B cell (primary cell): ENCODE data around the gene RASSF9. TPM values are rescaled to one million over a fixed set of nuclear protein-coding genes. Genes with fewer than 3 reads are reported as not detected.

Experiments used
- ATAC-seq: fragments of 200-7000 bp; cut with Tn5 transposase; one replicate; pipeline ENCODE4 v1.10.0; 2021; ENCODE audit warnings: low read depth, mild to moderate bottlenecking, moderate number of reproducible peaks, moderate library complexity
- CTCF ChIA-PET: fragments of 350-600 bp; sonication (Branson Sonifier 250); formaldehyde crosslinking; loops from one replicate; lab custom pipeline; 2021; ENCODE audit warnings: antibody characterized with exemption, inconsistent platforms; lab: Charles Lee
- POLR2A ChIA-PET: fragments of 350-600 bp; sonication (Branson Sonifier 250); formaldehyde crosslinking; loops from one replicate; lab custom pipeline; 2021; ENCODE audit warnings: antibody characterized with exemption; lab: Charles Lee
- DNase-seq: peaks from one replicate; pipeline ENCODE4 v3.0.0; 2013
- H2AFZ ChIP-seq: 2 replicates; pipeline ENCODE4 v1.6.1; 2012; ENCODE audit warnings: mild to moderate bottlenecking, low read depth, low read length; ENCODE audit not compliant: insufficient read depth, poor library complexity, severe bottlenecking
- H3K27ac ChIP-seq, 2 donors: 1 replicate in 1 of 2; 2 replicates in 1 of 2; pipeline ENCODE4 v1.5.1; 2012 to 2013; ENCODE audit warnings: low read length in 2 of 2, mild to moderate bottlenecking in 2 of 2, moderate library complexity in 1 of 2
- H3K27me3 ChIP-seq, 4 experiments: fragments of 200-600 bp in 1 of 4; sonication (generic) in 1 of 4; replicated peaks in 1 of 4; 1 replicate in 2 of 4; 2 replicates in 2 of 4; pipeline versions ENCODE4 v1.6.1 to v1.7.0; 2013 to 2016; ENCODE audit warnings: low read length in 3 of 4, mild to moderate bottlenecking in 2 of 4, mixed read lengths in 1 of 4, moderate library complexity in 1 of 4; ENCODE audit not compliant: insufficient read depth in 4 of 4, control insufficient read depth in 3 of 4; ENCODE audit errors: control extremely low read depth in 1 of 4
- H3K36me3 ChIP-seq, 2 experiments: replicated peaks in 1 of 2; 1 replicate in 1 of 2; 2 replicates in 1 of 2; pipeline versions ENCODE4 v1.6.1 to v1.7.1; 2013; ENCODE audit warnings: low read length in 1 of 2; ENCODE audit not compliant: insufficient read depth in 2 of 2, control insufficient read depth in 1 of 2; ENCODE audit errors: control extremely low read depth in 1 of 2, extremely low read depth in 1 of 2
- H3K4me1 ChIP-seq, 2 donors: fragments of 200-600 bp in 1 of 2; sonication (generic) in 1 of 2; 1 replicate in 1 of 2; 2 replicates in 1 of 2; pipeline versions ENCODE4 v1.5.1 to v1.6.1; 2013 to 2017; ENCODE audit warnings: low read length in 2 of 2; ENCODE audit not compliant: control insufficient read depth in 2 of 2, insufficient read depth in 2 of 2
- H3K4me2 ChIP-seq: replicated peaks from 2 replicates; pipeline ENCODE3; 2012; ENCODE audit warnings: mild to moderate bottlenecking, low read depth, low read length; ENCODE audit not compliant: poor library complexity, severe bottlenecking
- H3K4me3 ChIP-seq, 5 experiments: fragments of 200-600 bp in 1 of 5; sonication (generic) in 1 of 5; 1 replicate in 3 of 5; 2 replicates in 2 of 5; pipeline versions ENCODE4 v1.5.1 to v1.7.0; 2011 to 2016; ENCODE audit warnings: low read length in 4 of 5, mild to moderate bottlenecking in 4 of 5, low read depth in 2 of 5, control low read depth in 1 of 5, moderate library complexity in 1 of 5; ENCODE audit not compliant: insufficient read depth in 1 of 5; ENCODE audit errors: control extremely low read depth in 1 of 5, extremely low read depth in 1 of 5
- H3K79me2 ChIP-seq: fragments of 200-600 bp; sonication (generic); one replicate; pipeline ENCODE4 v1.6.0; 2016; ENCODE audit warnings: low read length; ENCODE audit not compliant: control insufficient read depth, insufficient read depth
- H3K9ac ChIP-seq: fragments of 200-600 bp; sonication (generic); 2 replicates; pipeline ENCODE4 v1.6.1; 2017; ENCODE audit warnings: mild to moderate bottlenecking, low read length, moderate library complexity
- H3K9me3 ChIP-seq, 3 donors: one replicate each; pipeline versions ENCODE4 v1.6.1 to v1.7.1; 2013; ENCODE audit warnings: low read length in 2 of 3; ENCODE audit not compliant: control insufficient read depth in 2 of 3, insufficient read depth in 1 of 3; ENCODE audit errors: control extremely low read depth in 1 of 3
- H4K20me1 ChIP-seq: 2 replicates; pipeline ENCODE4 v1.6.0; 2012; ENCODE audit warnings: mild to moderate bottlenecking, low read length; ENCODE audit not compliant: insufficient read depth, control insufficient read depth, poor library complexity, severe bottlenecking
- H3K27ac Mint-ChIP-seq: one replicate; pipeline ENCODE4 v1.8.0; 2021; ENCODE audit warnings: mixed read lengths
- H3K27me3 Mint-ChIP-seq: one replicate; pipeline ENCODE4 v1.8.0; 2021; ENCODE audit warnings: mixed read lengths
- H3K4me1 Mint-ChIP-seq: one replicate; pipeline ENCODE4 v1.8.0; 2021; ENCODE audit warnings: mixed read lengths
- H3K4me3 Mint-ChIP-seq: one replicate; pipeline ENCODE4 v1.8.0; 2021; ENCODE audit warnings: mixed read lengths
- H3K9me3 Mint-ChIP-seq: one replicate; pipeline ENCODE4 v1.8.0; 2022; ENCODE audit warnings: mixed read lengths; ENCODE audit not compliant: insufficient read depth
- CTCF ChIP-seq: fragments of 200-600 bp; IDR thresholded peaks from one replicate; pipeline ENCODE4 v1.8.0; 2022; ENCODE audit warnings: antibody characterized with exemption, mild to moderate bottlenecking
- EZH2 ChIP-seq: IDR thresholded peaks from 2 replicates; pipeline ENCODE4 v1.6.1; 2012; ENCODE audit warnings: borderline replicate concordance, low read depth, mild to moderate bottlenecking, moderate library complexity, low read length; ENCODE audit not compliant: insufficient read depth, poor library complexity, severe bottlenecking
- WGBS: methylation state at CpG from one replicate; pipeline ENCODE4 v1.1.5; 2013; ENCODE audit warnings: missing lambda C conversion rate; ENCODE audit not compliant: insufficient coverage; 5-methylcytosine and 5-hydroxymethylcytosine counted together
- intact Hi-C: fragments of 100-400 bp; cut with micrococcal nuclease; formaldehyde crosslinking; loops from one replicate; pipeline ENCODE4 v1.10.0; 2022
- polyA plus RNA-seq: library from polyadenylated mRNA; depleted of rRNA; stranded (reverse); fragments of >200 nt; gene quantifications from 2 replicates; pipeline ENCODE4 v1.2.3, GENCODE V29; 2012
- total RNA-seq, 2 donors: library from RNA; stranded (reverse); fragments of 120-200 nt in 1 of 2; gene quantifications; 1 replicate in 1 of 2; 2 replicates in 1 of 2; pipeline versions ENCODE4 v1.2.3 to v1.2.4, GENCODE V29; 2013 to 2022

RASSF9 gene
- total and polyA plus RNA-seq, 2 donors (not counting 1 experiment from before 2014, with no cell fraction given) = not detected

- Histone ChIP-seq H3K27ac (no peak overlapping the region), H3K4me2 (no peak overlapping the region), H3K27me3 (no peaks in the 10 kb centered on the region), H3K9me3 (no peaks in the 10 kb centered on the region), H3K9ac (no peak overlapping the region), H3K36me3 (no peaks in the 10 kb centered on the region), H3K79me2 (no peaks in the 10 kb centered on the region), H3K4me1 (no peaks in the 10 kb centered on the region), H2AFZ (no peak overlapping the region), H3K4me3 (no peak overlapping the region), H4K20me1 (no peaks in the 10 kb centered on the region)
- ChIA-PET CTCF (no interaction called here), POLR2A (no interaction called here)
- H3K27ac Mint-ChIP-seq = no peak overlapping the region
- intact Hi-C loops = no loop called here
- no peak for ATAC-seq
- DNase-seq = no peak
- no peak overlapping the region for H3K4me3 Mint-ChIP-seq
- TF ChIP-seq CTCF = no peak
- no peaks in the 10 kb centered on the region for H3K27me3 Mint-ChIP-seq
- no peaks in the 10 kb centered on the region for H3K4me1 Mint-ChIP-seq
- H3K9me3 Mint-ChIP-seq = peaks cover 2% of the 10 kb centered on the region
Measured at GRCh38 chr12:85825746-85826145, 10.5 kb downstream of the RASSF9 start.

- POLR2A ChIA-PET = no interaction called here
- intact Hi-C loops = no loop called here
- 92% methylated on average over 2 of the region's 4 CpGs for WGBS
Measured at GRCh38 chr12:85823436-85824180, 12.6 kb downstream of the RASSF9 start.

More at GRCh38 chr12:85823436-85824180, 12.6 kb downstream of the RASSF9 start:
- Histone ChIP-seq H3K9me3 (no peaks in the 10 kb centered on the region), H3K79me2 (no peaks in the 10 kb centered on the region), H3K4me1 (no peaks in the 10 kb centered on the region), H4K20me1 (no peaks in the 10 kb centered on the region), H3K4me2 (no peak overlapping the region), H3K9ac (no peak overlapping the region), H3K27me3 (no peaks in the 10 kb centered on the region), H3K27ac (no peak overlapping the region), H2AFZ (no peak overlapping the region), H3K36me3 (no peaks in the 10 kb centered on the region), H3K4me3 (no peak overlapping the region)
- no peaks in the 10 kb centered on the region for H3K9me3 Mint-ChIP-seq
- no peaks in the 10 kb centered on the region for H3K4me1 Mint-ChIP-seq
- H3K4me3 Mint-ChIP-seq = no peak overlapping the region
- TF ChIP-seq EZH2 (no peak), CTCF (no peak)
- no peak for DNase-seq
- H3K27ac Mint-ChIP-seq = no peak overlapping the region
- ATAC-seq = no peak
- CTCF ChIA-PET = no interaction called here
- no peaks in the 10 kb centered on the region for H3K27me3 Mint-ChIP-seq
